NCI-H1930 (cell line): ENCODE data around the gene PRDM2.

Source experiments
- DNase-seq, 2 experiments: peaks; one replicate each; lab custom pipeline; 2025; lab: John Stamatoyannopoulos, UW

The PRDM2 gene

GRCh38 chr1:13763991-13764390 lies 64.0 kb downstream of the PRDM2 start:
- no peak for DNase-seq

GRCh38 chr1:13764588-13765332 lies 64.8 kb downstream of the PRDM2 start:
- DNase-seq: no peak

- DNase-seq: no peak
Measured at GRCh38 chr1:13766592-13767564, 66.9 kb downstream of the PRDM2 start.

DNA sequence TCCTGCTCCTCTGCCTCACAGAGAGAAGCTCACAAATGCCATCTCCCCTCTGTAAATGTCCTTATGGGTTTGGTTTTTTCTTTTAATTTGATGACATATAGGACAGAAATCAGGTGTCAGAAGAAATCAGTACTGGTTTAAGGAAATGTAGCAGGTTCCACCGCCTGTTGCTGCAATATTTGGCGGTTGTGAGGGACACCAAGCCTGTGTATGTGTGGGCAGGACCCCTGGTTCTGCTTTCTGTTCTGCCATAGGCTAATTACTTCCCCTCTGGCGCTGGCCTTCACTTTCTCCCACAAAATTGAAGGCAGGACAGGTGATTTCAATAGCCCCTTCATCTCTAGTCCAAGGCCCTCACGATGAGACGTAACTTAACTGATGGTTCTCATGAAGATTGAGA lies 69.2 kb downstream of the PRDM2 start:
- no peak for DNase-seq

- no peak for DNase-seq
Measured at GRCh38 chr1:13769830-13770229, 69.8 kb downstream of the PRDM2 start.

GRCh38 chr1:13770743-13771142 lies 70.8 kb downstream of the PRDM2 start:
- DNase-seq: no peak

GRCh38 chr1:13771745-13772144 lies 71.8 kb downstream of the PRDM2 start:
- no peak for DNase-seq

DNA sequence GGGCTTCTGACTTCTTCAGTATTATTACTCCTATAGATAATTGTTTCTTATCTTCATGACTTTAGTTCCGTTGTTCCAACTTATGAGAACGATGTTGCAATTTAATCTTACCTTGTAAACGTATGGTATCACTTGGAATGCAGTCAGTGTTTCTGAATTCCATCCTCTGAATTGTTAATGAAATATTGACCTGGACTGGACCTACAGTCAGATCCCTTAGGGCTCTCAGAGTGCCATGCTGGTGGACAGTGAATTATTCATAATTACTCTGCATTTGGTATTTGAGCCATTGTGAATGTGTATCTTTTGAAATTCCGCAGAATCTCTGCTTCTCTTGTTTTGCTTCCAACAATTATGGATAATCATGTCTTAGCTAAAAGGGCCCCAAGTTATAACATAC lies 72.3 kb downstream of the PRDM2 start:
- no peak for DNase-seq

GRCh38 chr1:13774121-13774520 lies 74.1 kb downstream of the PRDM2 start:
- no peak for DNase-seq

GRCh38 chr1:13775459-13775858 lies 75.5 kb downstream of the PRDM2 start:
- no peak for DNase-seq

DNA sequence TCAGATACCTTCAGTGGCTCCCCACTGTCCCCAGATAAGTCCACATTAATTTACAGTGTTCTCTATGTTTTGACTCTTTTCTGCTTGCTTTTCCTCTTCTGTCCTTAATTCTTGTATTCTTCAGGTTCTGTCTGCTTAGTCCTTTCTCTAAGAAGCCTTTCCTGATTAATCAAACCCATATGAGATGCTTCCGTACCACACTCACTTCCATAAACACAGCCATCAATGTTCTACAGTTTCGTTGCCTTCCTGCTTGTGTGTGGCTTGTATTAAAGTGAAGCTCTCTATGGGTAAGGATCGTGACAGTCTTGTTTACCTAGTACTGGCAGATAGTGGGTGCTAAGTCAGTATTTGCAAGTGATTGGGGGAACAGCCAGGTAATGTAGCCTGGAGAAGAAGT lies 75.9 kb downstream of the PRDM2 start:
- no peak for DNase-seq

DNA sequence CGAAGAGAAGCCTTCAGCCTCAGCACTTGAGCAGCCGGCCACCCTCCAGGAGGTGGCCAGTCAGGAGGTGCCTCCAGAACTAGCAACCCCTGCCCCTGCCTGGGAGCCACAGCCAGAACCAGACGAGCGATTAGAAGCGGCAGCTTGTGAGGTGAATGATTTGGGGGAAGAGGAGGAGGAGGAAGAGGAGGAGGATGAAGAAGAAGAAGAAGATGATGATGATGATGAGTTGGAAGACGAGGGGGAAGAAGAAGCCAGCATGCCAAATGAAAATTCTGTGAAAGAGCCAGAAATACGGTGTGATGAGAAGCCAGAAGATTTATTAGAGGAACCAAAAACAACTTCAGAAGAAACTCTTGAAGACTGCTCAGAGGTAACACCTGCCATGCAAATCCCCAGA lies 78.4 kb downstream of the PRDM2 start:
- no peak for DNase-seq

- no peak for DNase-seq
Measured at GRCh38 chr1:13779930-13780329, 79.9 kb downstream of the PRDM2 start.

DNA sequence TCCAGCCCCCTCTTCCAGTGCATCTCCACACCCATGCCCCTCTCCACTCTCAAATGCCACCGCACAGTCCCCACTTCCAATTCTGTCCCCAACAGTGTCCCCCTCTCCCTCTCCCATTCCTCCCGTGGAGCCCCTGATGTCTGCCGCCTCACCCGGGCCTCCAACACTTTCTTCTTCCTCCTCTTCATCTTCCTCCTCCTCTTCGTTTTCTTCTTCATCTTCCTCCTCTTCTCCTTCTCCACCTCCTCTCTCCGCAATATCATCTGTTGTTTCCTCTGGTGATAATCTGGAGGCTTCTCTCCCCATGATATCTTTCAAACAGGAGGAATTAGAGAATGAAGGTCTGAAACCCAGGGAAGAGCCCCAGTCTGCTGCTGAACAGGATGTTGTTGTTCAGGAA lies 80.8 kb downstream of the PRDM2 start:
- DNase-seq: no peak

DNA sequence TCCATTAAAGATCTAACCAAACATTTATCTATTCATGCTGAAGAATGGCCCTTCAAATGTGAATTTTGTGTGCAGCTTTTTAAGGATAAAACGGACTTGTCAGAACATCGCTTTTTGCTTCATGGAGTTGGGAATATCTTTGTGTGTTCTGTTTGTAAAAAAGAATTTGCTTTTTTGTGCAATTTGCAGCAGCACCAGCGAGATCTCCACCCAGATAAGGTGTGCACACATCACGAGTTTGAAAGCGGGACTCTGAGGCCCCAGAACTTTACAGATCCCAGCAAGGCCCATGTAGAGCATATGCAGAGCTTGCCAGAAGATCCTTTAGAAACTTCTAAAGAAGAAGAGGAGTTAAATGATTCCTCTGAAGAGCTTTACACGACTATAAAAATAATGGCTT lies 81.2 kb downstream of the PRDM2 start:
- no peak for DNase-seq

GRCh38 chr1:13781907-13782633 lies 82.1 kb downstream of the PRDM2 start:
- no peak for DNase-seq

- DNase-seq: no peak
Measured at GRCh38 chr1:13782634-13783360, 82.8 kb downstream of the PRDM2 start.

GRCh38 chr1:13783551-13783950 lies 83.6 kb downstream of the PRDM2 start:
- no peak for DNase-seq

DNA sequence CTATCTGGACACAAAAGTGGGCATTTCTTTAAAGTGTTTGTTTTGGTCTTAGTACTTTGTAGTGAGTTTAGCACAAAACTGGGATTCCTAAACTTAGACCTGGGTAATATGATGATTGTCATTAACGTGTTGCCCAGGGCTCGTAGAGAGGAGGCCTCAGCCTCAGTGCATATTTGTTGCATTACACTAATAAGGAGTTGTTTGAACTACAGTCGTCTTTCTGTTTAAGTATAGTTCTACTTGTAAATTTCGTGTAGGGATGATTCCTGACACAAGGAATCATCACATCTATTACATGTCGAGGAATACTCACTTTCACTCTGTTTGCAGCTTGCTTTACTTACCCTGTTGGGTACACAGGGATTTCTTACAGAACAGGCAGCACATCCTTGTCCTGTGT lies 85.0 kb downstream of the PRDM2 start:
- DNase-seq: no peak

GRCh38 chr1:13786541-13786940 lies 86.6 kb downstream of the PRDM2 start:
- DNase-seq: no peak

DNA sequence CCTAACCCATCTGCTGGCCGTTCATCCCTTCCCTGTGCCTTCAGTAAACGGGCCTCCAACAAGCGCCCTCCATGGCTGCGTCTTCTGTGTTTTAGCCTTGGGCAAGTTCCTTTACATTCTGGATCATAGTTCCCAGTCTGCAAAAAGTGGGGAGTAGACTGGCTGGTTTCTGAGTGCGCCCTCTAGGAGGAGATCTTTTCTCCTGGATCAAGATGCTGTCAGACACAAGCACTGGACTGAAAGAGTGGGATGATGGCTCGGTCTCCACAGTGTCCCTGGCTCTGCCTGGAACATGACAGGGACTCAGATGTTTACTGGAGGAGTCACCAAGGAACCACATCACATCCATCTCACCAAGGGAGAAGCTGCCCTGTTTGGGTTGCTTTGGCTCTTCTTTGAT lies 88.8 kb downstream of the PRDM2 start:
- DNase-seq: no peak
